HEK293 (cell line): ENCODE results near the gene PPFIBP1.

Experiments
- YY1 ChIP-seq: fragments of 450-650 bp; formaldehyde crosslinking; IDR thresholded peaks from 2 replicates; pipeline ENCODE4 v1.5.1; 2018; ENCODE audit warnings: missing biosample characterization, missing genetic modification characterization
- ZFHX2 ChIP-seq: fragments of 450-650 bp; formaldehyde crosslinking; conservative IDR thresholded peaks from 2 replicates; pipeline ENCODE4 v1.5.1; 2016; ENCODE audit warnings: missing biosample characterization, missing genetic modification characterization
- ZNF23 ChIP-seq: fragments of 450-650 bp; formaldehyde crosslinking; IDR thresholded peaks from 2 replicates; pipeline ENCODE4 v1.5.1; 2016; ENCODE audit warnings: missing biosample characterization, missing genetic modification characterization, borderline replicate concordance
- ZNF48 ChIP-seq: fragments of 450-650 bp; formaldehyde crosslinking; IDR thresholded peaks from 2 replicates; pipeline ENCODE4 v1.5.1; 2016; ENCODE audit warnings: missing biosample characterization, missing genetic modification characterization
- ZNF544 ChIP-seq: fragments of 450-650 bp; formaldehyde crosslinking; IDR thresholded peaks from 2 replicates; pipeline ENCODE4 v1.5.0; 2017; ENCODE audit warnings: missing biosample characterization, missing genetic modification characterization
- ZNF654 ChIP-seq: fragments of 450-650 bp; formaldehyde crosslinking; IDR thresholded peaks from 2 replicates; pipeline ENCODE4 v1.5.1; 2016; ENCODE audit warnings: low read depth, missing biosample characterization, missing genetic modification characterization
- TF ChIP-seq, protein P1 (sequence below): fragments of 450-650 bp; formaldehyde crosslinking; IDR thresholded peaks from 2 replicates; pipeline ENCODE4 v1.5.1; 2016; ENCODE audit warnings: missing biosample characterization, missing genetic modification characterization

DNA sequence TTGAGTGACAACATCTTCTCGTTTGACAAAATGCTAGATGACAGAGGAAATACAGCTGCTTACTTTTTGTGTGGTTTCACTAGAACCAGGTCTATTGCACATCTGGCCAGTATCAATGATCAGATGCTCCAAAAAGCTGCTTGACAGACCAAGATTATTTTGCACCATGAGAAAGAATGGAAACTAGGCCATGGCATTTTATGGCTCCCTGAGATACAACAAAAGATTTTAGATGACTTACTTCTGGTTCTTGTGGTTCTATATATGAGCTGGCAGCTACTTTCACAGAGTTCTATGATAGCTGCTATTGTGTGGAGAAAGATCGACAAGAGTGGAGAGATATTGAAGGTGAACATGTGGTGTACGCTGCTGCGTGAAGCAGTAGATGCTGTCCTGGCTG lies 25.9 kb upstream of the PPFIBP1 start:
- no peak for TF ChIP-seq YY1
- TF ChIP-seq, protein P1, sequence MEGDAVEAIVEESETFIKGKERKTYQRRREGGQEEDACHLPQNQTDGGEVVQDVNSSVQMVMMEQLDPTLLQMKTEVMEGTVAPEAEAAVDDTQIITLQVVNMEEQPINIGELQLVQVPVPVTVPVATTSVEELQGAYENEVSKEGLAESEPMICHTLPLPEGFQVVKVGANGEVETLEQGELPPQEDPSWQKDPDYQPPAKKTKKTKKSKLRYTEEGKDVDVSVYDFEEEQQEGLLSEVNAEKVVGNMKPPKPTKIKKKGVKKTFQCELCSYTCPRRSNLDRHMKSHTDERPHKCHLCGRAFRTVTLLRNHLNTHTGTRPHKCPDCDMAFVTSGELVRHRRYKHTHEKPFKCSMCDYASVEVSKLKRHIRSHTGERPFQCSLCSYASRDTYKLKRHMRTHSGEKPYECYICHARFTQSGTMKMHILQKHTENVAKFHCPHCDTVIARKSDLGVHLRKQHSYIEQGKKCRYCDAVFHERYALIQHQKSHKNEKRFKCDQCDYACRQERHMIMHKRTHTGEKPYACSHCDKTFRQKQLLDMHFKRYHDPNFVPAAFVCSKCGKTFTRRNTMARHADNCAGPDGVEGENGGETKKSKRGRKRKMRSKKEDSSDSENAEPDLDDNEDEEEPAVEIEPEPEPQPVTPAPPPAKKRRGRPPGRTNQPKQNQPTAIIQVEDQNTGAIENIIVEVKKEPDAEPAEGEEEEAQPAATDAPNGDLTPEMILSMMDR (tag by site-specific recombination): no peak
- no peak for TF ChIP-seq ZNF544
- TF ChIP-seq ZFHX2 (tag by site-specific recombination): no peak
- TF ChIP-seq ZNF48 (tag by site-specific recombination): no peak
- TF ChIP-seq ZNF23 (tag by site-specific recombination): no peak
- TF ChIP-seq ZNF654: no peak
